SH-SY5Y (cell line): ENCODE data around the gene OTUD5.

Experiments
- GATA2 ChIP-seq: IDR thresholded peaks from 2 replicates; pipeline ENCODE4 v1.6.1; 2011; ENCODE audit warnings: mild to moderate bottlenecking, low read depth, low read length
- GATA3 ChIP-seq: IDR thresholded peaks from 2 replicates; pipeline ENCODE4 v1.6.1; 2011; ENCODE audit warnings: low read depth, mild to moderate bottlenecking, low read length, moderate library complexity

OTUD5 gene

GRCh38 chrX:48957827-48958634 is 624 bp upstream of the OTUD5 start:
- no peak for TF ChIP-seq GATA2
- TF ChIP-seq GATA3, result no peak

GRCh38 chrX:48956728-48957414 is 536 bp downstream of the OTUD5 start:
- TF ChIP-seq GATA2 (no peak), GATA3 (no peak)

GRCh38 chrX:48948589-48948988 is 8.8 kb downstream of the OTUD5 start:
- TF ChIP-seq GATA2, result no peak
- no peak for TF ChIP-seq GATA3

GRCh38 chrX:48945517-48946348 is 11.7 kb downstream of the OTUD5 start:
- TF ChIP-seq GATA2 (no peak), GATA3 (no peak)

- TF ChIP-seq GATA3 (no peak), GATA2 (no peak)
These were observed 14.5 kb downstream of the OTUD5 start for GRCh38 chrX:48942895-48943294.

- TF ChIP-seq GATA3 (no peak), GATA2 (no peak)
These were observed 16.9 kb downstream of the OTUD5 start for GRCh38 chrX:48940404-48940955.

- TF ChIP-seq GATA2 (no peak), GATA3 (no peak)
These were observed 17.7 kb downstream of the OTUD5 start for GRCh38 chrX:48939524-48940228.

GRCh38 chrX:48938721-48939425 is 18.5 kb downstream of the OTUD5 start:
- TF ChIP-seq GATA3 (no peak), GATA2 (no peak)

- TF ChIP-seq GATA3 (no peak), GATA2 (no peak)
These were observed 20.1 kb downstream of the OTUD5 start for GRCh38 chrX:48937054-48937907.

- TF ChIP-seq GATA3 (no peak), GATA2 (no peak)
These were observed 20.9 kb downstream of the OTUD5 start for GRCh38 chrX:48936429-48937053.

GRCh38 chrX:48935301-48935670 is 22.1 kb downstream of the OTUD5 start:
- TF ChIP-seq GATA2 (no peak), GATA3 (no peak)

- no peak for TF ChIP-seq GATA3
These were observed 22.7 kb downstream of the OTUD5 start for GRCh38 chrX:48934581-48935300.
